Islet of Langerhans (tissue), 1 donor: ENCODE data around the gene SEC22C.
"Not testable (repeated sequence)": the region's sequence is repeated elsewhere in the genome, so short reads cannot be mapped to it uniquely, and the experiment has no call there.

ENCODE experiments used
- FAIRE-seq: peaks from one replicate; lab custom pipeline; 2011; peaks lifted over from hg19 to GRCh38; lab: Jason Lieb, UNC

SEC22C gene

GRCh38 chr3:42579346-42579745 is 2.4 kb downstream of the SEC22C start:
- not testable (repeated sequence) for FAIRE-seq

DNA sequence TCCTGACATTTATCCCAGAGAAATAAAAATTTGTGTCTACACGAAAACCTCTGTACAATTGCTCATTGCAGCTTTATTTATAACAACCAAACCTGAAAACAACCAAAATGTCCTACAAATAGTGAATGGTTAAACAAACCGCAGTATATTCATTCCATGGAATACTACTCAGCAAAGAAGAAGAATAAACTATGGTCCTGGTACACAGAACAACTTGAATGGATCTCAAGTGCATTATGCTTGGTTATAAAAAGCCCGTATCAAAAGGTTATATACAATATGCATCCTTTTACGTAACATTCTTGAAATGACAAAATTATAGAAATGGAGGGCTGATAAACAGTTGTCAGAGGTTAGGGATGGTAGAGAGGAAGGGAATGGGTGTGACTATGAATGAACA is 3.7 kb downstream of the SEC22C start:
- no peak for FAIRE-seq

- no peak for FAIRE-seq
Measured at GRCh38 chr3:42575137-42575741, 6.5 kb downstream of the SEC22C start.

DNA sequence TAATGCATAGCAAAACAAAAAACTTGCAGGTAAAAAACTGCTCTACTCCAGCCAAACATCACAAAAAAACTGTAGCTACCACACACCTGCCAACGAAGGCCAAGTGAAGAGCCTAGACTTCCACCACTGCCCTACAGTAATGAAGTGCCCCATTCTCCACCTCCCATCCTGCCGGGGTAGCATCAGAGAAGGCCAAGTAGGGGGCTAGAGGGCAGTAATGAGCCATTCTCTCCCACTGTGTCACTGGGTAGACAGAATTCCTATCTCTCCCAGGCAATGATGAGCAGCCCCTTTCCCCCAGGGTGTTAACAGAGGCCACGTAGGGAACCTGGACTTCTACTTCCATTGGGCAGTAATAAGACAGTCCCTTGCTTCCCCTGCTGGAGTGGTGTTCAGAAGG is 9.5 kb downstream of the SEC22C start:
- no peak for FAIRE-seq

DNA sequence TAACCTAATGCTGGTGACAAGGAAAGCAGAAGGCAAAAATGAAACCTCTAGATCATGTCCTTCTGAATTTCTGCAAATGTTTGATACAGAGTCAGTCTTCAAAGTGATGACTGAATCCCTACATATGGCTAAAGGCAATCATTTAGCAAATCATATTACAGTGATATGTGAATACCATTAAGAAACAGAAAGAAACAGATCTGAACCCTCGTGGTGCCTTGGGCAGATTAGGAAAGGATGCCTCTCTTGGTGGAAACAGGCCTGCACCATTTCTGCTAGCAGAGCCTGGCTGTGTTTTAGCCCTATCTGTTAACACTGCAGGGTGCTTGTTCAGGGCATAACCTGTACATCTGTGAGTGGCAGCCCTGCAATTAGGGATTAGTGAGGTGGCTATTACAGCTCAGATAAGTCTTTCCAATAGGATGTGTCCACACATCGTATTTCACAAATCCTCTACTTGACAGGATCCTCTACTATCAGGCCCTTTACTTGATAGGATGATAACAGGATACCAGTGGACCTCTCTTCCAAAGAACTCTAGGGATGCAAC is 12.1 kb downstream of the SEC22C start:
- FAIRE-seq = no peak

GRCh38 chr3:42562047-42562907 is 19.5 kb downstream of the SEC22C start:
- FAIRE-seq = no peak

DNA sequence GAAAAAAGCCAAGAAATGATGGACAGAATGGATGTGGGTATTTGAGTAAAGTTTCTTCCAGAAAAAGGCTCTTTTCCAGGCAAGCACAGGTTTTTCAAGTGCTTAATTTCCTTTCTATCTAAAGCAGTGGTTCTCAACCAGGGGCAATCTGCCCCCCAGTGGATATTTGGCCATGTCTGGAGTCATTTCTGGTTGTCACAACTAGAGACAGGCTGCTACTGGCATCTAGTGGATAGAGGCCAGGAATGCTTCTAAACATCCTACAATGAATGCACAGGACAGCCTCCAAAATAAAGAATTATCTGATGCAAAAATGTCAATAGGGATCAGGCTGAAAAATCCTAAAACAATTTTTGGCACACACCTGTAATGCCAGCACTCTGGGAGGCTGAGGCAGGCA is 23.9 kb downstream of the SEC22C start:
- FAIRE-seq = no peak

DNA sequence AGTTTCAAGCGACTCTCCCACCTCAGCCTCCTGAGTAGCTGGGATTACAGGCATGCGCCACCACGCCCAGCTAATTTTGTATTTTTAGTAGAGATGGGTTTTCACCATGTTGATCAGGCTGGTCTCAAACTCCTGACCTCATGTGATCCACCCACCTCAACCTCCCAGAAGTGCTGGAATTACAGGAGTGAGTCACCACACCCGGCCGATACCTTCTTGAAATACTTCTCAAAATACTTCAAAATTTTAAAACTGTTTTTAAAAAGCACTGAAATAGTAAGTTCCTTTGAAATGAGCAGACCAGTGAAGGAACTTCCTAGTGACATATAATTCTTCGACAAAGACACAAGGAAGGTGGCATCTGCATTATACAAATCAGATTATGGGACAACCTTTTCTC is 24.9 kb downstream of the SEC22C start:
- FAIRE-seq = not testable (repeated sequence)

GRCh38 chr3:42556089-42556632 is 25.6 kb downstream of the SEC22C start:
- no peak for FAIRE-seq

DNA sequence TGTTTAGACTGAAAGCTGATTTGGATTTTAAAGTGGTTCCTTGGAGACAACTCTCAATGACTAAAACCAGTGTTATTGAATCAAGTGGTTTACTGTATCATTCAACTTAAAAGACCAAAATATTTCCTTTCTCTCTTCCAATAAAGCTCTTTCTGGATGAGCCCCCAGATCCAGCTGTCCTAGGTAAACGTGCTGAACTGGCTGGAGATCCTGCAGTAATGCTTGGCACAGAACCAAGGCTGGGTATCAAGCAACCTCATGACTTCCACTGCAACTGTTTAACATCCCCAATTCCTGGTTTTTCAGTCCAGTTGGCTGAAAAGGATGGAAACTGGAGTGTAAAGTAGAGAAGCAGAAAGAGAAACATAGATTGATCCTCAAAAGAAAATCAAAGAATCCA is 28.9 kb downstream of the SEC22C start:
- FAIRE-seq = no peak

DNA sequence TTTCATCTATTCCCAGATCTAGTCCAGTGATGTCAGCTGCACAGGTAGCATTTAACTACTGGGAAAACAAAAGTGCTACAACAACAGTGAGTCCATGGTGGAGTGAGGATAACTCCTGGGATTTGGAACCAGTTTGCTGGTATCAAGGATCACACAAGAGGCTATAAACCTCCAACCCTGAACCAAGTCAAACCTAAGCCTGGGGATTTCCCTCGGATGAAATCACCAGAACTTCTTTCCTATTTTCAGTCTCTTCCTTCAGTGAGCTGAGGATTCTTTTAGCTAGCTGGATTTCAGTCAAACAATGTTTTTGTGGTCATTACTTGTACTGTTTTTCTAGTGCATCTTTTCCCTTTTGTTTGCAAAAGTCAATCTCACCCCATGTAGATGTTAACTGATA is 31.5 kb downstream of the SEC22C start:
- no peak for FAIRE-seq

- no peak for FAIRE-seq
Measured at GRCh38 chr3:42549131-42549530, 32.6 kb downstream of the SEC22C start.

GRCh38 chr3:42547401-42547945 is 34.3 kb downstream of the SEC22C start:
- FAIRE-seq = peak; percentile 51

GRCh38 chr3:42546691-42547213 is 35.0 kb downstream of the SEC22C start:
- no peak for FAIRE-seq

- FAIRE-seq = no peak
Measured at GRCh38 chr3:42545284-42545900, 36.4 kb downstream of the SEC22C start.

GRCh38 chr3:42544492-42545283 is 37.1 kb downstream of the SEC22C start:
- no peak for FAIRE-seq

GRCh38 chr3:42541079-42541478 is 40.7 kb downstream of the SEC22C start:
- FAIRE-seq = no peak

GRCh38 chr3:42539871-42540714 is 41.7 kb downstream of the SEC22C start:
- no peak for FAIRE-seq

DNA sequence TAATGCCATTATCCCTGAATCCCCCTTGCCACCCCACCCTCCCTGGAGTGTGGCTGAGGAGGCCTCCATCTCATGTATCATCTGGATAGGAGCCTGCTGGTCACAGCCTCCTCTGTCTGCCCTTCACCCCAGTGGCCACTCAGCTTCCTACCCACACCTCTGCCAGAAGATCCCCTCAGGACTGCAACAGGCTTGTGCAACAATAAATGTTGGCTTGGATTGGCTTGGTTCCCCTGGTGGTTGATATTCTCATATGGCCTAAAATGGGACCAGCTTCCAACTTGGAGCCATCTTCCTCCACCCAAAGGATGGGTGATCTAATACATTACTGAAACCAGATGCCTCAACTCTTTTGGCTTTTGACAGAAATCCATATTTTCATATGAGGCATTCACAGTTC is 44.4 kb downstream of the SEC22C start:
- no peak for FAIRE-seq

GRCh38 chr3:42535981-42536784 is 45.6 kb downstream of the SEC22C start:
- FAIRE-seq = no peak
